ENCODE results near the gene JPT2. TPM values are rescaled to one million over a fixed set of nuclear protein-coding genes. Genes with fewer than 3 reads are reported as not detected.

Gene JPT2
- total and polyA plus RNA-seq, 2 experiments from 2014 or later = 43.8 to 139 TPM

DNA sequence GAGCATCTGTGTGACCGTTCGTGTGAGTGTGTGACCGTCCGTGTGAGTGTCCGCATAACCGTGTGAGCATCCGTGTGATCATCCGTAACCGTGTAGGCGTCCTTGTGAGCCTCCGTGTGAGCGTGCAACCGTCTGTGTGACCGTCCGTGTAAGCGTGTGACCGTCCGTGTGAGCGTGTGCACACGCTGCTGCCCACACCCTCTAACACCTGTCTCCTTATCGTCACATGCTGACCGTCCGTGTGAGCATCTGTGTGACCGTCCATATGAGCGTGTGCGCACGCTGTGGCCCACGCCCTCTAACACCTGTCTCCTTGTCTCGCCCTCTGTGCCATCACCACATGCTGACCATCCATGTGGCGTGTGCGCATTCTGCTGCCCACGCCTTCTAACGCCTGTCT, 62.2 kb downstream of the JPT2 start (continued):
- no peak for TF ChIP-seq ZNF462 (CRISPR knock-in tag; IDR thresholded peaks at IDR 0.05)
- TF ChIP-seq, protein P1, sequence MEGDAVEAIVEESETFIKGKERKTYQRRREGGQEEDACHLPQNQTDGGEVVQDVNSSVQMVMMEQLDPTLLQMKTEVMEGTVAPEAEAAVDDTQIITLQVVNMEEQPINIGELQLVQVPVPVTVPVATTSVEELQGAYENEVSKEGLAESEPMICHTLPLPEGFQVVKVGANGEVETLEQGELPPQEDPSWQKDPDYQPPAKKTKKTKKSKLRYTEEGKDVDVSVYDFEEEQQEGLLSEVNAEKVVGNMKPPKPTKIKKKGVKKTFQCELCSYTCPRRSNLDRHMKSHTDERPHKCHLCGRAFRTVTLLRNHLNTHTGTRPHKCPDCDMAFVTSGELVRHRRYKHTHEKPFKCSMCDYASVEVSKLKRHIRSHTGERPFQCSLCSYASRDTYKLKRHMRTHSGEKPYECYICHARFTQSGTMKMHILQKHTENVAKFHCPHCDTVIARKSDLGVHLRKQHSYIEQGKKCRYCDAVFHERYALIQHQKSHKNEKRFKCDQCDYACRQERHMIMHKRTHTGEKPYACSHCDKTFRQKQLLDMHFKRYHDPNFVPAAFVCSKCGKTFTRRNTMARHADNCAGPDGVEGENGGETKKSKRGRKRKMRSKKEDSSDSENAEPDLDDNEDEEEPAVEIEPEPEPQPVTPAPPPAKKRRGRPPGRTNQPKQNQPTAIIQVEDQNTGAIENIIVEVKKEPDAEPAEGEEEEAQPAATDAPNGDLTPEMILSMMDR (conservative IDR thresholded peaks at IDR 0.05; ENCODE audit: low read depth in 2 of 2) = no peak
- TF ChIP-seq STAT1 (IDR thresholded peaks at IDR 0.05; ENCODE audit: unreplicated experiment) = no peak
- no peak for TF ChIP-seq ETS1 (IDR thresholded peaks at IDR 0.05)

DNA sequence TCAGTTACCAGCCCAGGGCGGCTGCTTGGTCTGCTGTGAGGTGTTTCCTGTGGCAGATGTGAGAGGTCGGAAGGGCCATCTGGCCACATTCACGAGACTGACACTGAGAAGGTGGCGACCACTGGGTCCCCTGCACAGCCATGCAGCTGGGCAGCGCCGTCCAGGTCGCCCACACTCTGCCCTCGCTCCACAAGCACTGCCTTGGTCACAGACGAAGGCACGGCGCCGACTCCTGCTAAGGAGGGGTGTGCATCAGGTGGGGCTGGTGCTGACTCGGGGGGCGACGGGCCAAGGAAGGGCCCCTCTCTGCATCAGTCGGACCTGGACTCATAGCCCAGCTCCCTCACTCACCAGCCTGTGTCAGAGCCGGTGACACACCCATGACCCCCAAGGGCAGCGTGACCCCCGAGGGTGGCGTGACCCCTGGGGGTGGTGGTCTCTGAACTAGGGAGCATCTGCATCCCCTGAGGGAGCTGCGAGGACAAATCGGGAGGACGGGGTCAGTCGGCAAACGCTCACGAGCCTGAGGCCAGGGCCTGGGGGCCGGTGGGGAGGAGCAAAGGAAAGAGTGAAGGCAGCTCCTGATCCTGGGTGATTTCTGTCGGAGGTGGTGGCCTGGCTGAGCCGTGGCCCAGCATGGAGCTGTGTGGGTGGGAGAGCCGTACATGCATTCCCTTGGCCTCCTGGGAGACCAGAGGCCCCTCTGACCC, 62.9 kb downstream of the JPT2 start:
- no peaks in the 10 kb centered on the region for H3K4me1 ChIP-seq (ENCODE audit: insufficient read depth)
- no peaks in the 10 kb centered on the region for H4K20me1 ChIP-seq (replicated peaks; ENCODE audit: insufficient read depth)
- no peaks in the 10 kb centered on the region for H3K79me2 ChIP-seq (replicated peaks; ENCODE audit: insufficient read depth)
- no peak overlapping the region for H2AFZ ChIP-seq
- no peaks in the 10 kb centered on the region for H3K27me3 ChIP-seq (ENCODE audit: insufficient read depth)
- H3K4me2 ChIP-seq = no peak overlapping the region
- peaks cover 36% of the 10 kb centered on the region for H3F3A ChIP-seq (replicated peaks; ENCODE audit: low read depth)
- H3K27ac ChIP-seq (ENCODE audit: low read depth) = no peak overlapping the region
- peaks cover 8% of the 10 kb centered on the region; the same call in 2 of the 3 replicates for H3K36me3 Mint-ChIP-seq (ENCODE audit: low read depth)
- no peak for ATAC-seq
- no peaks in the 10 kb centered on the region for H3K4me1 Mint-ChIP-seq
- peaks cover 6% of the 10 kb centered on the region for H3K27me3 Mint-ChIP-seq (ENCODE audit: insufficient read depth, low read depth, poor library complexity)
- no peak overlapping the region; the same call in 1 of the 2 replicates for H3K27ac Mint-ChIP-seq
- DNase-seq (ENCODE audit: low spot score) = no peak
- no peaks in the 10 kb centered on the region for H3K36me3 ChIP-seq (ENCODE audit: insufficient read depth)
- H3K9me2 ChIP-seq (ENCODE audit: insufficient read depth) = no peaks in the 10 kb centered on the region
- peaks cover 3% of the 10 kb centered on the region; the same call in 2 of the 3 replicates for H3K9me3 Mint-ChIP-seq
- no peak overlapping the region for H3K4me3 ChIP-seq
- no peak overlapping the region for H3K4me3 Mint-ChIP-seq
- TF ChIP-seq REST (IDR thresholded peaks at IDR 0.05; ENCODE audit: unreplicated experiment) = no peak
- no peak for TF ChIP-seq ZNF331 (CRISPR knock-in tag; IDR thresholded peaks at IDR 0.05; ENCODE audit: low read depth)
- TF ChIP-seq STAT1 (IDR thresholded peaks at IDR 0.05; ENCODE audit: unreplicated experiment) = no peak
- no peak for TF ChIP-seq CREB1 (CRISPR knock-in tag; IDR thresholded peaks at IDR 0.05; ENCODE audit: low read depth)
- no peak for TF ChIP-seq NANOG (IDR thresholded peaks at IDR 0.05; ENCODE audit: borderline replicate concordance)
- TF ChIP-seq EZH2 (IDR thresholded peaks at IDR 0.05; ENCODE audit: low read depth, unreplicated experiment) = no peak
- no peak for TF ChIP-seq POLR2AphosphoS5 (IDR thresholded peaks at IDR 0.05; ENCODE audit: low read depth)
